Non-pigmented ciliary epithelial cell (primary cell): Measurements from ENCODE around the gene SLC25A21.

ENCODE experiments used
- DNase-seq: peaks from one replicate; pipeline ENCODE4 v3.0.0-alpha.2; 2010; ENCODE audit warnings: low read depth

The SLC25A21 gene

GRCh38 chr14:36647824-36648753, 524.3 kb downstream of the SLC25A21 start:
- no peak for DNase-seq

GRCh38 chr14:36647417-36647823, 525.0 kb downstream of the SLC25A21 start:
- no peak for DNase-seq

GRCh38 chr14:36646664-36647416, 525.6 kb downstream of the SLC25A21 start:
- DNase-seq = no peak

GRCh38 chr14:36633580-36633979, 538.8 kb downstream of the SLC25A21 start:
- no peak for DNase-seq
